ENCODE measurements around the gene RXRA.

The RXRA gene

DNA sequence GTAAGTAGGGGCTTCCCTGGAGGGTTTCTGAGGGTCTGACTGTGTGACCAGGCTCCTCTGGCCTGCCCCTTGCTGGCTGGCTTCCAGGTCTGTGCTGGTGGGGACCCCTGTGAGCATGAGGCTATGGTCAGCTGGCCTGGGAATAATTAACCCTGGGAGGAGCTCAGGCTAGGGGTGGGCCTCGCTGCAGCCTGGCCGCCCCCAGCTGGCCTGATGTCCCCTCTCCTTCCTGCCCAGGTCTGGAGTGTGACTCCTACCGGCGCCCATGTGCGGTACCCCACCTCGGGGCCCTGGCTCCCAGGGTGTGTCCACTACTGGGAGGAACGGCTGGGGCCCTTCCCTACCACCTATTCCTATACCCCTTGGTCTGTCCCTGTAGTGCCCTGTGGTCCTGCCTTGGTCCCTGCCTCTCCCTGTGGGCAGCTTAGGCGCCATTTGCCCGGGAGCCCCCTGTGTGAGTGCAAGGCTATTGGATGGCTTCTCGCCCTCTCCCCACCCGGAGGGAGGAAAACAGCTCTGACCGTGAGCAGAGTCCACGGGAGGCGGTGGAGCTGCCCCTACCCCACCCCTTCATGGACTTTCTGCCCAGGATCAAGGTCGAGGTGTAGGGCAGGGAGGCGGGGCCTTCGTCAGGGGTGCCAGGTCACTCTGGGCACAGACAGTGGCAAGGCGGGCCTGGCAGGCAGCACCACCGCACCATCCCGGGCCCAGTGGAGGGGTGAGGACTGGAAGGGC is 9.4 kb downstream of the RXRA start:
- FAIRE-seq = no peak

DNA sequence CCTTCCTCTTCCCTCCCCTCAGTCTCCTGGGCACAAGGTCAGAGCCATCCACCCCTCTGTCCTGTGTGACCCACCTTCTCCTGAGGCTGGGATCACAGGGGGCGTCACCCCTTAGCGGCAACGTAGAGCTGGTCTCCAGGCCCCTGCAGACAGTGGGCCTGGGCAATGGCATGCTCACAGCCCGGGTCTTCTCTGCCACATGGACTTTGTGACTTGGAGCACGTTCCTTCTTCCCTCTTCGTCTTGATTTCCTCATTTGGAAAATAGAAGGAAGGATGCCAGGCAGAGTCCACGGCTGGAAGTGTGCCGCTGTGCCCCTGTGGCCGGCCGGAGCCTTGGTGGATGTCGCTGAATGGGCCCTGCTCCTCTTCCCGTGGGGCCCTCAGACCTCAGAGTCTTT is 10.0 kb downstream of the RXRA start:
- FAIRE-seq = no peak
- DNase-seq (ENCODE audit: low spot score) = no peak

More for the DNA sequence above, 9.4 kb downstream of the RXRA start:
- DNase-seq (ENCODE audit: low spot score) = no peak

DNA sequence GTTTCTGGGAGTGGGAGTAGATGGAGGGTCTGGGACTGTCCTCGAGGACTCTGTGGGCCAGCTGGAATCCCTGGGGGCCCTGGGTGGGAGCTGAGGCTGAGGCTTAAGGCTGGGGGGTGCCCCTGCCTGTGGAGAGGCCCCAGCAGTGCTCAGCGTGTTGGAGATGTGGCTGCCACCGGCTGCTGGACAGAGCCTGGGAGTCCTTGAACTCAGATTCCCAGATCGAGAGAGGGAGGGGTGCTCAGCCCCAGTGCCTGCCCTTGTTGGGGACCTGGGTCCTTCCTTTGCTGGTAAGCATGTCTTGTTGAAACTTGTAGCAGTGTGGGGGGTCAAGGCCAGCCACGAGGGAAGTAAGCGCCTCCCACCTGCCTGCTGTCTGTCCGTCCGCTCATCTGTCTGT is 10.7 kb downstream of the RXRA start:
- no peak for DNase-seq (ENCODE audit: low spot score)
- no peak for FAIRE-seq

DNA sequence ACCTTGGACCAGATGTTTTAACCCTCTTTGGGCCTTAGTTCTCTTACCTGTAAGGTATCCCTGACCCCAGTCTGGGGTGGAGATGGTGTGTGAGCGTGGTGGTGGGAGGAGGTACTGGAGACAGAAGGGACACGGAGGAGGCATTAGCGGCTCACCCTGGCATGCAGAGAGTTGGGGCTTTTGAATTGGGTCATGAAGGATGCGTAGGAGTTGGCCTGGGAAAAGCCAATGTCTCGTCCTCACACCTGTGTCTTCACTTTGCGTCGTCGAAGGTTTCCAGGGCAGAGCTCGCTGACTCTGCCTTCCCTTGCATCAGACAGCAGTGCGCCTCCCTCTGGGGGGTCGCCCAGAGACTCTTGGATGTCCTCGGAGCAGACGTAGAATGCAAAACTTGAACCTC is 11.2 kb downstream of the RXRA start:
- FAIRE-seq = no peak
- DNase-seq (ENCODE audit: low spot score) = no peak

DNA sequence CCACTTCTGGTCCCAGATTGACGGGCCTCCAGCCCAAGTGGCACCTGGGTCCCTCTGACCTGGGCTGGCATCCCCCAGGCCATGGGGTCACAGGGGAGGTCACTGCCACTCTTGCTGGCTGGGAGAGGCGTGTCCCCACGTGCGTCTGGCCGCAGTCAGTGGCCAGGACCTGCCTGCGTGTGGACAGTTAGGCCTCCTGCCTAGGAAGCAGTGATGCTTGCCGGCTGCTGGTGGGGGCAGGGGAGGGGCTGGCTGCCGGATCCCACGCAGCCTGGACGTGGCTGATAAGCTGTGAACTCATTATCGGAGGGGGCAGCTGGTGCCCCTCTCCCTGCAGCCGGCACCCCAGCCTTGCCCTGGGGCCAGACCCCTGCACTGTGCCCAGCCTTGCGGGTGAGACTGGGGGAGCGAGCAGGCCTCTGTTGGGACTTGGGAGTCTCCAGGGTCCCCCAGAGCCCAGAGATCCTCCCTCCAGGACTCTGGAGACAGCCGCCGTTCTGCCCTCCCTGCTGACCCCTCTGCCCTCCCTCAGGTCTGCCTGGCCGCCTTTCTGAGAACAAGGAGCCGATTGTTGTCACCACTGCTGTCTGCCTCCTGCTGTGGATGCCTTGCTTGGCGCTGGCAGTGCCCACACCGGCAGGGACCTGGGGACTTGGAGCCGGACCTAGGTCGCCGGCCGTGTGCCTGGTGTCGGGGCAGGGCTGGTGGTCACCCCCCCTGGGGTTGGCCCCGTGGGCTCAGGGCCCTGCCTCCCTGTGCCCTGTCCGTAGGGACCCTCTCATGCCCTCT is 12.3 kb downstream of the RXRA start:
- DNase-seq (ENCODE audit: low spot score) (no peak), FAIRE-seq (no peak)

DNA sequence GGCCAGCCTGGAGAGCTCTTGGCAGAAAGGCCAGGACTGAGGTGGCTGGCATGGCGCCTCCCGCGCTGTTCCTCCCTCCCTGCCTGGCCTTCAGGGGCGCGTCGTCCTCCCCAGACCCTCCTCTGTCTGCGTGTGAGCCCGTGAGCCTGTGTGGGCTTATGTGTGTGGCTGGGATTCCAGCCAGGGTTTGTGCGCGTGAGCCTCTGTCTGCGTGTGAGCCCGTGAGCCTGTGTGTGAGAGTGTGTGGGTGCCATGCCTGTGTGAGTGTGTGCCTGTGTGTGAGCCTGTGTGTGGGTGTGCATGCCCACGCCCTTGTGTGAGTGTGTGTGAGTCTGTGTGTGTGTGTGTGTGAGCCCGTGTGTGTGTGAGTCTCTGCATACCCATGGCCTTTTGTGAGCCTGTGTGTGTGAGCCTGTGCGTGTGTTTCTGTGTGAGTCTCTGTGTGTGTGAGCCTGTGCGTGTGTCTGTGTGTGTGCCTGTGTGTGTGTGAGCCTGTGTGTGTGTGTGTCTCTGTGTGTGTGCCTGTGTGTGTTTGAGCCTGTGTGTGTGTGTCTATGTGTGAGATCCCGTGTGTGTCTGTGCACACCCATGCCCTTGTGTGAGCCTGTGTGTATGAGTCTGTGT is 13.0 kb downstream of the RXRA start:
- DNase-seq (ENCODE audit: low spot score) (no peak), FAIRE-seq (no peak)

DNA sequence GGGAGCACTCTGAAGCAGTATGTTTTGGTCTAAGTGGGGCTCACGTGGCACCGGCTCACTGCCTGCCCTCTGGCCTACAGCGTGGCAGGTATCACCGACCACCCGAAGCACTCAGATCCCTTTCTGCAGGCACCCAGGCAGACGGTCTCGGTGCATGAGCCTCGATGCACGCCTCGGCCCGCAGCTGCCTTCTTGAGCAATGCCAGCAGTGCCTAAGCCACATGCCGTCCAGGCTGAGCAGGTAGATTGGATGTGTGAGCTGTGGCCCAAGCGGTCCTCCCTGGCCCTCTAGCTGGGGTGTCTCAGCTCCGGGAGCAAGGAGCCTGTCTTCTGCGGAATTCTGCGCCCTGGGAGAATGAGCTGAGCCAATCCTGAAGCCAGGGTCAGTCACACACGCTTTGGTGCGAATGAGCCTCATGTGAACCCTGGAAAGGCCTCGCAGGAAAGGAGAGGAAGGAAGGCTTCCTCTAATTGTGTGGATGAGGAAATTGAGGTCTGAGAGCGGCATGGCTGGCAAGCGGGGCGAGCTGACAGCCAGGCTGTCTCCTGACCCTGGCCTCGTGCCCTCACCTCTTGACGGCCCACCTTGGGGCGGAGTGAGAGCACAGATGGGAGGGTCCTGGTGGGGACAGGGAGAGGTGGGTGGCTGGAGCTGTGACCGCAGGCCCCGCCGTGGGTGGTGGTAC is 14.4 kb downstream of the RXRA start:
- no peak for FAIRE-seq
- DNase-seq (ENCODE audit: low spot score) = no peak

DNA sequence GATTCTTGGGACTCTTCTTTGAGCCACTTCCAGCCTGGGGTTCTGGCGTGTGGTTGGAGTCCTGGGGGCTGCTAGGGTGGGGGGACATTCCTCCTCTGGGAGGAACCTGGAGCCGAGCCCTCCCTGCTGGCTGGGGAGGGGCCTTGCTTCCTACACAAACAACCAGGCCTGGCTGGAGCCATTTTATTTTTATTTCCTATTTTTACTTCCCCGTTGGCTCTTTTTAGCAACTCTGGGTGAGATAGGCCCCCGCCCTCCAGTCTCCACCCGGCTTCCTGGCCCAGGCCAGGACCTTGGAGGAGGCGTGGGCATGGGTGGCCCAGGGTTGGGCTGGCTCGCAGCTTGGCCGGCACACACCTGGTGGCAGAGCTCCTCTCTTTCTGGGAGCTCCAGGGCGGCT is 15.1 kb downstream of the RXRA start:
- no peak for FAIRE-seq
- DNase-seq (ENCODE audit: low spot score) = no peak

DNA sequence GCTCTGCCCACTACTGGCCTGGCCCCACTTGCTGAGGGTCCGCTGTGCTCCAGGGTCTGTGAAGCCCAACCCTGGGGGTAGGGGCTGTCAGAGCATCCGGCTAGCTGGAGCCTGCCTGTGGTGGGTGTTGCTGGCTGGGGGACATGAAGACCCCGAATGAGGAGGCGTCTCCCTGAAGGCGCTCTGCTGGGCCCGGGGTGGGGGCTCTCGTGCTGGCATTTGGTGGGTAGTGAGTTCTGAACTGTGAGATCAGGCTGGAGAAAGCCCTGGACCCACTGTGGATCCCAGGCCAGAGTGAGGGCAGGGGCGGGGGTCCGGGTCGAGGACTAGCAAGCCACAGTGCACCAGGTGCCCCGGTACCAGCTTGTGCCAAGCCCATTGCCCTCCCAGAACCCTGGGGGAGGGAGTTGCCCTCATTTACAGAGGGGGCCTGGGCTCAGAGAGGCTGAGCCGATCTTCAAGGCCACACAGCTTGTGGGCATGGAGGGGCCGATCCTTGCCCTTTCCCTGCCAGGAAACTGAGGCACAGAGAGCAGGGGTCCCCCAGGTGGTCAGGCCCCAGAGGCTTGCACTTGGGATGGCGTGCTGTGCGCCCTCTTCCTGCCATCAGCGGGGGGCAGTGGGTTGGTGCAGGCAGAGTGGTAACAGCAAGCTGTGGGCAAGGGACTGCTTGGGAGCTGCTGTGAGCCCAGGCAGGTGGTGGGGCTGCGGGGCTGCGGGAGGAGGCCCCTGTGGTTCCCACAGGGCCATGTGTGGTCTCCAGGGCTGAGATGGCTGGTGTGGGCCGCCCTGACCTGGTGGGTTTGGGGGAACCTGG is 15.9 kb downstream of the RXRA start:
- DNase-seq (ENCODE audit: low spot score) = no peak
- FAIRE-seq = no peak

DNA sequence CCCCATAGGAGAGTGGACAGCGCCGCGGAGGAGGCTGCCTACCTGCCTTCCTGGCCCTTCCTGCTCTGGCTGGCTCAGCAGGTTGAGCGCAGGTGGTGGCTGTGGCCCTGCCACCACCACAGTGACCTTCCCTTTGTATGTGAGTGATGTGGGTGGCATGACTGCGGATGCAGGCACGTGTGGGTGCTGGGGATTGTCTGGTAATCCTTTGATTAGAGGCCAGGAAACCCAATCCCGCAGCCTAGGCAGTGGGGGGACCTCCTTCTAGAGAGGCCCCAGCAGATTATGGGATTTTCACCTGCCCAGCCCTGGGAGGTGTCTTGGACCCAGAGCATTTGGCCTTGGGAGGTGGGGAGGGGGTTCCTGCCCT is 16.5 kb downstream of the RXRA start:
- FAIRE-seq (no peak), DNase-seq (ENCODE audit: low spot score) (no peak)

DNA sequence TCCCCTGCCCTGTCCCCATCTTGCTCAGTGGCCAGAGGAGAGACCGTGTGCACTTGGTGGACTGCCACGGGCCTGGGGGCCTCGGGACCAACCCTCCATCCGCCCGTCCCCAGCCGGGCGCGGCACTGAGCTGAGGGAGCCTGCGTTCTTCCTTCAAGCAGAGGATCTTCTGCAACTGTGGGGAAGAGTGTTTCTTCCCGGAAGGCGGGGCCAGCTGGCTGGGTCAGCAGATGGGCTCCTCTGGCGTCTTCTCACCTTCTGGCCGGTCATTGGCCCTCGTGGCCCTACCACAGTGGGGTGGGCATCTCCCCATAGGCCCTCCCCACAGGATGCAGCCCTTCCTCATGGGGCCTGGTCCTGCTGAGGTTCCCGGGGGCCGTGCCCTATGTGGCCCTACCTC is 17.4 kb downstream of the RXRA start:
- no peak for FAIRE-seq
- no peak for DNase-seq (ENCODE audit: low spot score)

DNA sequence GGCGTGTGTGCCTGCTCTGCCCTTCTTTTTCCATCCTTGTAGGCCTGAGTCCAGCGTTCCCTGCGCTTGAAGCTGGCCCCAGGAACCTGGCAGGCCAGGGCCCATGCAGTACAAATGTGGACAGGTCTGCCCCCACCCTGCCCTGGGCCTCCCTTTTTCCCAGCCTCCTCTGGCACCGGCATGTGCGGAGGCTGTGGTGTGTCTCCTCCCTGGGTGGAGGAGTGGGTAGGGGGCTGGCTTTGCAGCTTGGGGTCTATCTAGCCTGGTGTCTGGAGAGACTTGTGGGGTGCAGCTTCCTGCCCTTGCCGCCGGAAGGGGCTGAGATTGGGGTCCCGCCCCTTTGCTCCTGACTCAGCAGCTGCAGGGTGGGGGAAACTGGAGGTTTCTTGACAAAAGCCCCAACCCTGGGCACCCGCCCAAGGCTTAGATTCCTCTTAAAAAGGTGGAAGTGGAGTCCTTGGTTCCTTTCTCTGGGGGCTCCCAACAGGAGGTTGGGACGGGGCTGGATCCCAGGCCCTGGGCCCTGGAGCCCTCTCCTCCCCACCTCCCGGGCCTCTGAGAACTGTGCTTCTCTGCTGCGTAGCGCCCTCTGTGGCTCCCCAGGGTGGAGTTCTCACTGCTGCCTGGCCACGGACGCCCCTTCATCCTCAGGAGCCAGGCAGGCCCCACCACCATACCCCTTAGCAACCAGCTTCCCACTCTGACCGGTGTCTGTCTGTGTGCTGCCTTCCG is 18.0 kb downstream of the RXRA start:
- FAIRE-seq = no peak
- no peak for DNase-seq (ENCODE audit: low spot score)

DNA sequence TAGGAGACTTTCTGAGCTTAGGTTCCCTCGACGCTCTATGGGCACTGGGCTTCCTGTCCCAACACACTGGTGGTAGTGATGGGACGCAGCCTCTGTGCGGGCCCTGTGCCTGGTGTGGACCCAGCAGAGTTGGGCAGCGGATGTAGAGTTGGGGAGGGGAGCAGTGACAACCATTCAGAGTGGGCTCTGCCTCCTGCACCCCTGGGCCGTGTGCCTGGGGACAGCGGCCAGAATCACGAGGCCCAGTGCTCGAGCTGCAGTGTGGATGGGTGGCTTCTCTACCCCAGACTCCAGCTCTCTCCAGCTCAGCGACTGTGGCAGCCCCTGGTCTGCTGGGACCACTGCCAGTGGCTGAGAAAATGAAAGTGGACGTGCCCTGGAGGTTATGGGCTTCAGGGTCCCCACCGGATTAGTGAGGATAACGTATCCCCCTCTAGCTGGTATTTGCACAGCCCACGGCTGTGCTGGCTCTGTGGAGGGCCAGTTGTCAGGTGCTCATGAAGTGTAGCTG is 18.6 kb downstream of the RXRA start:
- DNase-seq (ENCODE audit: low spot score) (no peak), FAIRE-seq (no peak)

DNA sequence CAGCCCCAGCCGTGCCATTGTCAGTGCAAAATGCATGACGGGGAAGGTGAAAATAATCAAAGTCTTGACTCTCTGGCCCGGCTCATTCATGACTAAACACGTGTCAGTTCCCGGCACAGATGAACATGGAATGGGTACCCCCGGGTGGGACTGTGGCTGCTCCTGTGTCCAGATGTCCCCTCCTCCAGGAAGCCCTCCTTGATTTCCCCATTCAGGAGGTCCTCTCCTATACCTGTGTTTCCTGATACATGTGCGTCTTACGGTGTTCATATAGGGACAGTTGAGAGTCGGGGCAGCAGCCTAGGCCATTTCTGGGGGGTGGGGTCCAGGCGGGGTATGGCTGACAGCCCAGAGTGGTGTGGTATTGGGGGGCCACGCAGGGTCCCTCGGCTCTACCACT is 19.5 kb downstream of the RXRA start:
- no peak for DNase-seq (ENCODE audit: low spot score)
- no peak for FAIRE-seq

DNA sequence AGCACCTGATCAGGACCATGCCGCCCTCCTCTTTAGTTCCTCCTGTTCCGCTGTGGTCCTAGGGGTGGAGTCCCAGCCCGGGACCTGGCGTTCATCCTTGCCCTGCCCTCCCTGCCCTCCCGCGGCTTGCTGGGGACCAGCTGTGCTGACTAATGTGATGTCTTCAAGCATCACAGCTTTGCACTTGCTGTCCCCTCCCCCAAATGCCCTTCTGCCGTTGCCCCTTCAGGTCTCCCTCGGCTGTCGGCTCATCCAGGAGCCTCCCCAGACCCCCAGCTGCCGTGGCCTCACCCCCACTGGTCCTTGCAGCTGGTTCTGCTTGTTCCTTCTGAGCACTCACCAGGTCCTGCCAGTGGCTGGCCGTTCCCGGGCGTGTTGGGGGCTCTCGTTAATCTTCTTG is 19.9 kb downstream of the RXRA start:
- DNase-seq (ENCODE audit: low spot score) (no peak), FAIRE-seq (no peak)

DNA sequence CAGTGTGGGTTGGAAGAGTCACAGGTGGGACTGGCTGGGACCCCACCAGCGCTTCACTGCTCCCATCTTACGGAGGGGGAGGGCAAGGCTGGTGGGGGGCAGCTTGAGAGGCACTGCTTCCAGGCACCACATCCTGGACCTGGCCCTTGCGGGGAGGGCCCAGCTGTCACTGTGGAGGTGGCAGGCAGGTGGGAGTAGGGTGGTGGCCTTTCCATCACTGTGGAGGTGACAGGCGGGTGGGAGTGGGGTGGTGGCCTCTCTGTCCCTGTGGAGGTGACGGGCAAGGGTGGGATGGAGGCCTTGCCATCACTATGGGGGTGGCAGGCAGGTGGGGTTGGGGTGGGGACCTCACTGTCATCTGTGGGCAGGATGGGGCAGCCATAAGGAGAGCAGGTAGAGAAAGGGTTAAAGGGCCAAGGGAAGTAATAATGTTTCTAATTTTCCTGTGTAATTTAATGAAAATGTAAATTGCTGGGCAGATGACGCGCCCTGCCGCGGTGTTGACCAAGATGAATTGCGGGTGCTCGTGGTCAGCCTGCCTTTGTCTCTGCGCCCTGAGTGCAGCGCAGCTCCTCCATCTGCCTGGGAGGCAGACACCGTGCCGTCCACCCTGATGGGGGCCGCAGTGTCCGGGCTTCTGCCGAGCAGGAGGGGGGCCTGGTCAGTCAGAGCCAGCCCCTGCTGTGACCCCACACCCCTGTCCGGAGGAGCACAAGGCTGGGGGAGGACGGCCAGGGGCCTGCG is 20.8 kb downstream of the RXRA start:
- DNase-seq (ENCODE audit: low spot score) = no peak
- no peak for FAIRE-seq

DNA sequence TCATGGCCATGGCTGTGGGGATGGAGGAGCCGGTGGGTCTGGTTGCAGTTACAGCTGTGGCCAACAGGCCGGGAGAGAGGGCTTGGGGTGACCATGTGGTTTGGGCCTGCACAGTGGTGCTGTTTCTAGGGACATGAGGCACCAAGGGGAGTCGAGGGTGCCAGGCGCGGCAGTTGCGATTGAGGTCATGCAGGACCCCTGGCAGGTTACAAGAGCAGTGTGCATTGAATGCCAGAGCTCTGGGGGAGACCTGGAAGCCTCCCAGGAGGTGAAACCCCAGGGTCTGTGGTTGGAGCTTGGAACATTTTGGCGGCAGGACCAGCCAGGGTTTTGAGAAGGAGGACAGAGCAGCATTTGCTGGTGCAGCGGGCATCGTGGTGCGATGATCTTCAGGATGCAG is 21.7 kb downstream of the RXRA start:
- FAIRE-seq (no peak), DNase-seq (ENCODE audit: low spot score) (no peak)

DNA sequence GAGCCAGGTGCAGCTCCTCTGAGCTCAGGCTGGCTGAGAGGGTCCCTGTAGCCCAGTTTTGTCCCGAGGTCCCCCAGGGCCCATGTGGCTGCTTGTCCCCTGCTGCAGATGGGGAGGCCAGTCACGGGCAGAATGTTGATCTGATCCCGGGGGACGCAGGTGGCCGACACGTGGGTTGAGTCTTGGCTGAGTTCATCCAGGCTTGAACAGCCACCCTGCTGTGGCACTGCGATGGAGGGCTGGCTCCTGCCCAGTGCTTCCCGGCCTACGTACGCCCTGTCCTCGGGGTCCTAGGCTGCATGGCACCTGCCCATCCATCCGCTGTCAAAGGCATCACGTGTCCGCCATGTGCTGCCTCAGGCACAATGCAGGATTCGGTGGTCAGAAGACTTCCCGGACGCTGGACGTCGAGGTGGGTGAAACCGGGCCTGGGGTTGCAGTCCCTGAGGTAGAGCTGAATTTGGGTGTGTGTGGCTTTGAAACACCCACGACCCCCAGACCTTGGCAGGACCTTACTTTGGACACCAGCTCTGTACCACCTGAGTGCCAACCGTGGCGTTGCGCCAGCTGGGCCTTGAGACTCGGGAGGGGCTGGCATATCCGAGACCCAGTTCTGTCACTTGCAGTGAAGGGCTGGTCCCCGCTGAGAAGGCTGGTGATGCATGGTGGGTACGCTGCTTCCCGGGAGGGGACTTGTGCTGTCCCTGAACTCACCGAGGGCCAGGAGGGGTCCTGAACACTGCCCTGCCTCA is 22.3 kb downstream of the RXRA start:
- DNase-seq (ENCODE audit: low spot score) (no peak), FAIRE-seq (no peak)

DNA sequence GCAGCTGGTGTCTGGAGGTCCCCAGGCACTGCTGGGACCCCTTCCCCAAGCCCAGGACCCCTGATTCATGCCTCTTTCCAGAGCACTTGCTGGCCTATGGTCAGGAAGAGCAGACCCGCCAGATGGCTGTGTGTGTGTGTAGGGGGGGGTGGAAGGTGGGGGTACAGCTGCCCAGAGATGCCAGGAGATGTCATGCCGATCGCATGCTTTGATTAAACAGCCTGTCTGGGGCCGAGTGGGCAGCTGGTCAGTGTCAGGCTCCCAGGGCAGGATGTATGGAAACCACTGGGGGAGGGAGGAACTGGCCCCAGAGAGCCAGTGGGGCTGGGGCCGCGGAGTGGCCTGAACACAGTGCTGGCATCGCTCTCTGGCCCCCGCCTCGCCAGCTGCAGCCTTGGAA is 23.7 kb downstream of the RXRA start:
- FAIRE-seq = no peak
- no peak for DNase-seq (ENCODE audit: low spot score)
